GM18867 (cell line): ENCODE results near the gene MAGI2.

Experiments used
- ATAC-seq: cut with Tn5 transposase; IDR thresholded peaks from one replicate; pipeline ENCODE4 v1.9.1; 2021; ENCODE audit warnings: mild to moderate bottlenecking, moderate library complexity; ENCODE audit not compliant: unreplicated experiment

MAGI2 gene

DNA sequence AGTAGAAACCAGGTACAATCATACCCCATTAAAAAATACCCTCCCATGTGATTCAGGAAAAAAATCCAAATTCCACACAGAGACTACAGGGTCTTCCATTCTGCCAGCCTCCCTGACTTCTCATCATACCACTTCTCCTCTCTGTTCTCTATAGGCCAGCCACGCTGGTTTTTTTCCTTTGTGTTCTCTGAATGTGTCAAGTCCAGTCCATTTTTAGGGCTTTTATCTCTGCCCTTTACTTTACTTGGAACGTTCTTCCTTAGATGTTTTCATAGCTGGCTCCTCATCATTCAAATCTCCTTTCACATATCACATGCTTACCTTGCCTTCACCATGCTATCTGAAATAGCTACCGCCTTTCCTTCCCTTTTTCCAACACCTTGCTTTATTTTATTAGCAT is 1057.3 kb downstream of the MAGI2 start:
- ATAC-seq, result no peak

DNA sequence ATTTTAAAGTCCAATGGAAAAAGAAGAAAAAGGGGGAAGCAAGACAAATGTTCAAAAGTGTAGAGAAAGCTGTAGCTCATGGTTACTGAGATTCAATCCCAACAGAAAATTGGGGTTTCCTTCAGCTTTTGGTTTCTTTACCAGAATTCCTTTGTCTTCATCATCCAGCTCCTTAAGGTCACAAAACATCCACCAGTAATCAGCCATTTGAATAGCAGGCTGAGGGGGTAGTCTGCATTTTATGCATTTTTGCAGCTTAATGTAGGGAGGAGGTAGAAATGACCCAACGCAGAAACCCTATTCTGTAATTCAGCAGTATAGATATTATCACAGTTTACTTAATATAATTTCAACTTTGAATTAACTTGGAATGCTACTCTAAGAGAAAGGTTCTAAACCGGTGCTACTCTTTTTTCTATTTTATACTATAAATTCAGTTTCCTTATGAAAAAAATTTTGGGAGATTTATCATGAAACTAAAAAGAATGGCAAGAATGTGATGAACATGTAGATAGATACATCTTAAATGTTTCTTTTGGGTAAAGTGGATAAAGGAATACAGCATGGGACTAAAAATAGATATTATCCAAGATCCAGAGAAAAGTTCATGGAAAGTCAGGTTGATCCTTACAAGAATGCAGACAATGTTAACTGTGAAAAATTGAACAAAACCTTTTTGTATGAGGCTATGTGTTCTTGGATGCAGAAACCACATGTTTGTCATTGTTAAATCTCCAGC is 1058.0 kb downstream of the MAGI2 start:
- ATAC-seq, result no peak

DNA sequence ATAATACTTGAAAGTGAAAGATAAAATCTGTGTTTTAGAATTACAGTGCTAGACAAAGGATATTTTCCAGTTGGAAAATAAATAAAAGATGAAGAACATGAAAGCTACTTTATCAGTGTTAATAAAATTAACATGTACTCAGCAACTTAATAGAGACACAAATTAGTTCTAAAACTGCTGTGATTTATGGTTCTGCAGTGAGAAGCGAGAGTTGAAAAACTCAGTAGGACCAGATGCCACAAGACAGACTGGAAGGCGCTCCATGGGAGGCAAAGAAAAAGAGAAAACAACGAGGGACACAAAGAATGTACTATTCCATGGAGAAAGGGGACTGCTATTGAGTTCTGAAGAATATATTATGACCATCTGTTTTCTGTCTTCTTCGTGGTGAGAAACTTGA is 1064.4 kb downstream of the MAGI2 start:
- ATAC-seq, result no peak

DNA sequence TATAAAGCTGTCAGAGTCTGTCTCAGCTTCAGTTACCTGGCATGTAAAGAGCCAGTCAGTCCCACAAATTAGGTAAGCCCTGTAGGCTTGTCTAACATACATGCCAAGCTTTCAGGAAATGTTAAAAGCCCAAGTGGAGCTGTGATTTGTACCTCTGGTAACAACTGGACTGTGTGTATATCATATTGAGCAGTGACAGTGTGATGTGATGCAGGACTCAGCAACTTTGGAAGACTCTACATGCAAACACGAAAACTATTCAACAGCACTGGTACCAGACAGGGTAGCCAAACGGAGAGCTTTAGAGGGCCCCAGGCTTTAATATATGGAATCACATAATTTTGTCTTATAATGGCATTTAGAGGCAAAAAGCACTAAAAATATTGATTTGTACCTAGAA is 1066.9 kb downstream of the MAGI2 start:
- ATAC-seq, result no peak

DNA sequence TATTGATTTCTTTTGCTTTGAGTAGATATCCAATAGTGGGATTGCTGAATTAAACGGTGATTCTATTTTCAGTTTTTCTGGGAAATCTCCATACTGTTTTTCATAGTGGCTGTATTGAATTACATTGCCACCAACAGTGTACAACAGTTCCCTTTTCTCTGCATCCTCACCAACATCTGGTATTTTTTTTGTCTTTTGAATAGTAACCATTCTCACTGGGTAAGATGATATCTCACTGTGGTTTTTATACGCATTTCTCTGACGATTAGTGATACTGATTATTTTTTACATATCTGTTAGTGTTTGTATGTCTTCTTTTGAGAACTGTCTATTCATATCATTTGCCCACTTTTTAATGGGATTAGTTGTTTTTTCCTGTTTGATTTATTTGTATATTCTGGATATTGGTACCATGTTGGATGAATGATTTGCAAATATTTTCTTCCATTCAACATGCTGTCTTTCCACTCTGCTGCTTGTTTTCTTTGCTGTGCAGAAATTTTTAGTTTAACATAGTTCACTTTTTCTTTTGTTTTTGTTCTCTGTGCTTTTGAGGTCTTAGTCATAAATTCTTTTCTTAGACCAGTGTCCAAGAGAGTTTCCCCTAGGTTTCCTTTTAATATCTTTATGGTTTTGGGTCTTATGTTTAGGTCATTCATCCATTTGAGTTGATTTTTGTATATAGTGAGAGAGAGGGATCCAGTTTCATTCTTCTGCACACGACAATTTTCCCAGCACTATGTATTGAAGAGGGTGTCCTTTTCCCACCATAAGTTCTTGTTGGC is 1070.2 kb downstream of the MAGI2 start:
- ATAC-seq, result no peak

DNA sequence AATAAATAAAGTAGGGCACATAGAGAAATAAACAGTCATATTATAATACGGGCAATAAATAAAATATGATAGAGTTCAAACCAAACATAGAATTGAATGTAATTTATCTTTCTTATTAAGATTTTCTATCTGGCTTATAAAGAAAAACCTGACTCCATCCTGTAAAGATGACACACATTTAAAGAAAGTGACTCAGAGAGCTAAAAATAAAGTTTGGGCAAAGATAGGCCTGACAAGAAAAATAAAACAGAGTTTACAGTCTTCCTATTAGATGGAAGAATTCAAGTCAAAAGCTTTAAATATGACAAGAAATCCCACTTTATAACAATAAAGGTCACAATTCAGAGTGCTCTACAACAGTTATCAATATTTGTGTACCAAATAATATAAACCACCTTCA is 1074.3 kb downstream of the MAGI2 start:
- no peak for ATAC-seq

DNA sequence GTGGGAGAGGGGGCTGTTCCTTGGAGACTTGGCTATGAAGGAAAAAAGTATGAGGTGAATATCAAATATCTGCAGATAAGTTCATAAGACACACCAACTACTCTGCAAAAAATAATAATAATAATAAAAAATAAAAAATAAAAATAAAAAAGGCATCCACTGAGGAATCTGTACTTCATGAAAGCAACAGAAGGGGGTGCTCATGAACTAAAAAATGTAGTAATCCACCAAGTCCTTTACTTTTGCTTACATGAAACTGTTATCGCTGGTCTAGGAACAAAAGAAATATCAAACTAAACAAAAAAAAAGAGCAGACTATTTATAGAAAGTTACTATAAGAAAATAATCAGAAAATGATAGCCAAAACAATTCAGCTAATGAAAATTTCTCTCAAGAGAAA is 1075.9 kb downstream of the MAGI2 start:
- no peak for ATAC-seq

DNA sequence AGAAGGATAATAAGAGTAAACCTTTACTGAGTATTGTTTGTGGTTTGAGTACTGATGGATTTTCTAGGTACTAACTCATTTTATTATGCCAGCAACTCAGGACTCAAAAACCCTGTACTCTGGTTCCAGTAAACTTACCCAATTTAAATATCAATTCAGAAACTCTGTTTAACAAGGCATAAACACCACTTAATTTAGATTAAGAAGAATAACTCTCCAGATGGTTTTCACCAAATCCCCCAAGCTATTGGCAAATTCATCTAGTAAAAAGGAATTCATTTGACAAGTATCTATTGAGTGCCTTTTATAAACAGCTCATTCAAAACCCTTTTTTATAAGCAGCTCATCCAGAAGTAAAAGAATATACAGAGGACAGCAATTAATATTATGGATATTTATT is 1082.5 kb downstream of the MAGI2 start:
- no peak for ATAC-seq

DNA sequence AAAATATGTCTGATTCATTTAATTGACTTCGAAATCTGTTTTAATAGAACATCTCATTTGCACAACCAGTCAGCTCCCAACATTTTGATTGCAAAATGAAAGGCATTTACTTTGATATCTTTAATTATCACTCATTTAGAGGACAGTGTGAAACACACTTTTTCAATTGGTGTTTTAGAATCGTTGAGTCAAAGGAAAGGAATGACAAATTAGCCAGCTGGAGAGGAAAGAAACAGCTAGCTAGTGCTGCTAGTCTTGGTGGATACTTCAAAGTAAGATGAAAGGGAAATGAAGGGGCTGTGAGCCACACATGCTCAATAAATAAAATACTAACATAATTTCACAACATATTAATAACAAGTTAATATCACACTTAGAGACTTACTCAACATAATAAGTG is 1084.7 kb downstream of the MAGI2 start:
- no peak for ATAC-seq

DNA sequence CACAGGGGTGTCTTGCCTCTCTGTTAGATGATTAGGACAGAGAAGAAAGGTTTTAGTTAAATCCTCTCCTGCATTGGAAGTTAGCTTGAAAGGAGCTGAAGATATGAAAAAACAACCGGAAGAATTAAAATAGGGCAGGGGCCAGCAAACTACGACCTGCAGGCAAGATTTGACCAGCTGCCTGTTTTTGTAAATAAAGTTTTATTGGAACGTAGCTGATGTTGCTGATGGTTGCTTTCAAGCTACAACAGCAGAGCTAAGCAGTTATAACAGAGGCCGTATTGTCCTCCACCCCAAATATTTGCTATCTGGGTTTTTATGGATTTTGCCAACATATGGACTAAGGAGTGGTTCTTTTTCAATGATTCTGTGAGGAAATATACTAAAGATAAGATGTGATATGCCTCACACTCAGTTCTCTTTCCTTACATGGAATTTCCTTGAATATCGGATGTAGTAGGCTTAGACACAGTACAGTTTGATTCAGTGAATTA is 1086.1 kb downstream of the MAGI2 start:
- no peak for ATAC-seq

DNA sequence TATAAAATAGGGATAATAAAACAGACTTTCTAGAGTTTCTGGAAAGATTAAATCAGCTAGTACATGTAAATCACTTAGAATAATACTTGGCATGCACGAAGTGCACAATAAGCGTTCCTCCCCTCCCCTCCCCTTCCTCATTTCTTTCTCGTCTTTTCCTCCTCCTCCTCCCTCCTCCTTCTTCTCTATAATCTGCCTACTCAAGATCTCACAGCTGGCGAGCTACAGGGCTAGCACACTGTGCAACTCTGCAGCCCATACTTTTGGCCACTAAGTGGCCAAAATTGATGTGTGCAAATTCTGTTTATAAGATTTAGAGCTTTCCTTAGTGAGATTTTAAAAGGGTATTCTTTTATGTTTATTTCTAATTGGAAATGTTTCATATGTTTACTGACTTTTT is 1089.6 kb downstream of the MAGI2 start:
- no peak for ATAC-seq

DNA sequence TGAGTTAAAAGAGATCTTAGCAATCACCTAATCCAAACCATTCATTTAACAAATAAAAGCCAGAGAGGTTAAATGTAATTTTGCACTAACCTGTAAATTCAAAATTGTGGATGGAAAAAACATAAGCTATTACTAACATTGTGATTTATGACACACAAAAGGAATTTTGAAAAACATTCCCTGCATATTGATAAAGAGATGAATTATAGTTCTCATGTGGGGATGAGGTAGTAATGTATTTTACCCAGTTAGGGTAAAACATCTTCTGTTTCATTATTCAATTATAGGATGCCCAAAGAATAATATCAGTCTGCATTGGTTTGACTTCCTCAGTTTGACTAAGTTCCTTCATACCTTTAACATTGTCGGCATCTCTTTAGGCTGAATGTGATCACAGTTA is 1093.6 kb downstream of the MAGI2 start:
- ATAC-seq, result no peak

DNA sequence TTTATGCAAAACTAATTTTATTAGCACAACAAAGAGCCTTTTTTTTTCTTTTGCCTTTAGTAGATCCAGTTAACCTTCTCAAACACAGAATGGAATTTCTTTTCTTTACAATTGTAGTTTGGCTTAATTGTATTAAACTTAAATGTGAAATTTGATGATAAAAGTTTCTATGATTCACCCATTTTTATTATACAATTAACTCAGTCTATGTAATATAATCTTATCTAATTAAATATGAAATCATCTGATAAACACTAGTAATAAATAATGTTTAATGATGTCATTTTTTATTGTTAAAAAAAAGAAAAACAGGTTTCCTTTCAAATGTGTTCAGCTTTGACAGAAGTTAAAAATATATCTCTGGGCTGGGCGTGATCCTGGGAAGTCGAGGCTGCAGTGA is 1095.8 kb downstream of the MAGI2 start:
- ATAC-seq, result no peak

DNA sequence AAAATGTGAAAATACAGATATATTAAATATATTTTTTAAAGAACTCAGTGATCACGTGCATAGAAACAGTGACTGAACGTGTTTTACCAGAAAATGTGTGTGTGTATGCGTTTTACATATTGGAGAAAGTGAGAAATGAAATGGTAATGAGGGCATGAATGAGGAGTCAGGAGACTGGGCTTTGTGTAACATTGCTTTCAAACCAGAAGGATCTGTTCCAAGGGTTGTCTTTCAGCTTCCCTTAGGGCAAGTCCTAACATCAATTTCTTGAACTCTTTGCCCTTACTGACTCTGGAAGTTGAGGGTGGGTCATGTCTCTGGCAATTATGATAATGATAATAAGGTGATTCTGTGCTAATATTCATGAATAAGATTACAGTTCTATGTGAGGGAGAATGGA is 1097.6 kb downstream of the MAGI2 start:
- ATAC-seq, result no peak

DNA sequence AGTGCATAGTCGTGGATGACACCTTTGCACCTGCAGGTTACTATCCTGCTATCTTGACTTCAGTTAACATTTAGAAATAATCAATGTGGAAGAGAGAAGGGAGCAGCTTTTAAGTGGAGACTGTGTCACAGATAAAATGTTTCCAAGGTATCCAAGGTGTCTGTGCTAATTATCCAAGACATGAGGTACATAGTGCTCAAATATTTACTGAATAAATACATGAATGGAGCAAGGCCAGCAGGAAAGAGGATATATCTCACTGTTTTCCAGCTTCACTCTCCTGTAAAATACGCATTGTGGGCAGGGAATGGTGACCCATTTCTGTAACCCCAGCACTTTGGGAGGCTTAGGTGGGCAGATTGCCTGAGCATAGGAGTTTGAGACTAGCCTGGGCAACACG is 1102.5 kb downstream of the MAGI2 start:
- no peak for ATAC-seq

DNA sequence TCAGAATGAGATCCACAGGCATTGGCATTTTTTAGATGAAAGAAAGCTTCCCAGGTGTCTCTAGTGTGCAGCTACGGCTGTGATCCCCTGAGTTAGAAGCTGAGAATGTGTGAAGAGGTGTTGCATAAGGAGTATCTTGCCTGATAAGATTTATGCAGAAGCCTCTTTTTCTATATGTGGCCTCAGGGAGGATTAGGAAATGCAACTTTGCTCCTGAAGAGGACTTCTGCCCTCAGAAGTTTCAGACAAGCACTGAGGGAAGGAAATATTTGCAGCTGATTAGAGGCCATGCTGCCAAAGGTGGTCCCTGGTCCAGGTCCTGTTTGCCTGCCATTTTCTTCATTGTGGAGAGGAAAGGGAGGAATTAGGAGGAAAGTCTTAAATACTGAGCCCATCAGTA is 1103.1 kb downstream of the MAGI2 start:
- no peak for ATAC-seq

DNA sequence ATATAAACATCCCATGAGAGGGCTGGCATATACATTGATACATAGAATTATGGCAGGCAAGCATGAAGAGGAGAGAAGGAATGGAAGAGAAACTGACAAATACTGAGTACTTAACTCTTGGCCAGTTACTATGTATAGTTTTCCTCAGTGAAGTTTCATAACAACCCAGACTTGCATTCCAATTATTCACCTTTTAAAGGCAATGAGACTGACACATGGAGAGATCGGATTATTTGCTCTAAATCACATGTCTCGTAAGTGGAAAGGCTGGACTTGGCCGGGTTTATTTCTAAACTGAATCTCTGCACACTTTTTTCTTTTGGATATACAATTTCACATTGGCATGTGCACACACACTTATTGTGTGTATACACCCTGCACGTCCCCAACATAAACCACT is 1106.6 kb downstream of the MAGI2 start:
- ATAC-seq, result no peak

DNA sequence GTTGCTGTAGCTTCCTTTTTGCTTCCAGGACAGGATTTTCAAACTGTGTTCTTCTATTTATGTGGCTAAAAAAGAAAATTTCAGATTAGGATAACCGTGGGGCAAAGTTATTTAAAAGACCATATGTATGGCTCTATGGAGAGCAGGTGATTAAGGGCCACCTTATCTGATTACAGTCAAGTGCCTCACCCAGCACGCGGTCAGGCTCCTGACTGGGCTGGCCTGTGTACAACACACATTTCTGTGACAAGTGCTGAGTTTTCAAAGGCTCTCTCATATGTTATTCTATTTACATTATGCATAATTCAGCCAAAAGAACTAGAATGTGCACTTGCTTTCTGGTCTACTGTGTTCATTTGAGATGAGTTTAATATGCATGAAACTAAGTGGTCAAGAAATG is 1107.5 kb downstream of the MAGI2 start:
- ATAC-seq, result no peak

DNA sequence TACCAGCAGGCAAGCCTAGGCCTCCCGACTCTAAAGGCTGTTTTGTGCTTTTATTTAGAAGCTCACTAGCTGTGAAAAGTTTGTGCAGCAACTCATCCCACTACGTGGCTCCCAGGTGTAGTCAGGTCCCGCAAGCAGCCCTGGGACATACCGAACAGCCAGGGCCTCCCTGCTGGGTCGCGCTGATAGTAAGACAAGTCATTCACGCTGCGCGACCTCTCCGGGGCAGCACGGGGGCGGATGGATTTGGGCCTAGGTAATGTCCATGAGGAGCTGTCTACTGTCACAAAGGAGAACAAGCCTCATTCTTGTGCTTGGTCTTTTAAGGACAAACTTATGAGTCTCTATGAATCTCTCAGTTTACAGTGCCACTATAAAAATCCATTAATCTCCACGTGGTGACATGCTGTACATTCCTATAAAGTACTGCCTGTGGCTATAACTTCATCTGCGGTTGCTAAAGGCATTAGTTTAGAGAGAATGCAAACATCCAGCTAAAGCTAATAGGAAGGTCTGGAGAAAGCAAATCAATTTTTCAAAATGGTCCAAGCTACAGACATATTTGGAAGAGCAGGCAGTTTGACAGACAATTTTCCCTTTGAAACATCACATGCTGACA is 1108.1 kb downstream of the MAGI2 start:
- ATAC-seq, result no peak

DNA sequence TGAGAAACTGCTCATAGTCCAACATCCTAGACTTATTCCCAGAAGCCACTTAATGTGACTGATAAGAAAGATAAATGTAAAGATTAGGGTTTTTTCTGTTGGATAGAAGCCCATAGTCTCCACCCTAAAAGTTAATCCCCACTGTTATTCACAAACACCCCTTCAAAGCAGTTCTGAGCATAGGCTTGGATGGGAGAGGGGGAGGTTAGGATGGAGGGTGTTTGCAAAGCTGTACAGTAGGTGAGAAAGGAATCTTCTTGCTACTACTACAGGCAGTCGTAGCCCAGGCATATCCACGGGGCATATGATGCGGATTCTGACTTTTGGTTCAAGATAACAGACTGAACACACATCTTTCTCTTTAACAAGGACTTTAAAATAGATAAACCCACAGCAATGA is 1119.0 kb downstream of the MAGI2 start:
- ATAC-seq, result no peak

DNA sequence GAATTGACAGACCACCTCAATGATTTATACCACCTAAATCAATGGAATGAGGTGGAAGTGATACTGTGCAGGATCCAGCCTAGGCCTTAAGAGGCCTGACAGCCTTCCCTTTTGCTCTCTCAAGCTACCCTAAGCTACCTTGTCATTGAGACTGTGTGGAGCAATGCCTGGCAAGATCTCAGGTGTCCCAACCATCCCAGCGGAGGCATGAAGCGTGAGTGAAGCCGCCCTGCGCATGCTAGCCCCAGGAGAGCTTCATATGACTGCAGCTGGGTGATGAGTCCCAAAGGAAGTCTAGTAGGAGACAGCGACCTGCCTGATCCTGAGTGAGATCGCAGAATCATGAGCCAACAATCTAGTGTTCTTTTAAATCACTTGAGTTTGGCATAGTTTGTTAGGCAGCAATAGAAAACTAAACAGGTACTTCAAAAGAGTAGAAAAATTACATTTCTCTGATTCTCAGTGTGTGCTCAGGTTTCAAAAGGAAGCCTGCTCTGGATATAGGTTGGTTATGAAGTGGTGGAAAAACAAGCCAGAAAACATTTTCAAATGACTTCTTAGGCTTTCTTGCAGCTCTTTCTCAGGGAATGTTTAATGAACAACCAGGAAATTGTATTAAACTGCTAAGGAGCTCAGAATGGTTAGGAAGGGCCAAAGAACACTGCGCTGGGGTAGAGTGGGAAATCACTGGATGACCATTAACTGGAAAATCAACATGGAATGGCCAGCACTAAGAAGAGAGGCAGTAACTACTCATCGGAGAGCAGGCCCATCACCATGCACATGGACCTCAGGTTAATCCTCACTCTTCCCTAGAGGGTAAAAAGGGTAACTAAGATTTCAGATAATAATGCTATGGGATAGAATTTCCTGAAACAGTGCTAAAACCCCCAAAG is 1119.7 kb downstream of the MAGI2 start:
- no peak for ATAC-seq
